ENCODE measurements around the gene VTA1.
"Not testable (repeated sequence)": the region's sequence is repeated elsewhere in the genome, so short reads cannot be mapped to it uniquely, and the experiment has no call there.

Gene VTA1

DNA sequence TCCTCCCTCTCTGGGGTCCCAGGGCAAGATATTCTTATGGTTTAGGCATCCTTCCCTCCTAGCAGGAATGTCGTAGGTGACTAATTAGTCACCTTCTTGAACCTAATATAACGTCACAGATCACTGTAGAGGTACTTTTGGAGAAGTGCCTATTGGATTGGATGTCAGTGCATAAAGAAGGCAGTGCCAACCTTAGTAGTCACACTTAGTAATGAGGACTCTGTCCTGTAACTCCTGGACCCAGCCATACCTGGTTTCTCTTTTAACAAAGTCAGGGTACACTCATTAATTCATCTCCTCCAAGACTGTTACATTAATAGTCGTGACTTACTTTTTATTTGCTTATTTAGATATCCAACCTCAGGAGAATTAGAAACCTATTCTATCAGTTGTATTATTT lies 20.0 kb downstream of the VTA1 start:
- Histone ChIP-seq H3K4me3 (no peak overlapping the region), H3K27ac (no peak overlapping the region)

DNA sequence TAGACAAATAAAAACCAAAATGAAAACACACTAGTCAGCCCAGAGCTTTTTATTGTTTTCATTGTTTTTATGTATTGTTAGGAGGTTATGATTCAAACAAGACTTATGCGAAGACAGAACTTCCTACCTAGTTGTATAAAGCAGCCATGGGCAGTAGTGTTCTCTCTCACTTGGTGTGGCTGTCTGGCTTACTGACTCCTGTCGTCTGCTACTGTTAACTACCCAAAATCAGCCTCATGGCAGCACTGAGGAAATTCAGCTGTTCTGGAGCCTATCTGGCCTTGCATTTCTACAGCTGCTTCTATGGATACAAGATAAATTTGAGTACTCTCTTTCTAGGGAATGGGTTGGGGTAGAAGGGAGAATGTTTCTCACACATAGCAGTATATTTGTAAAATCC lies 20.4 kb downstream of the VTA1 start:
- no peak overlapping the region for H3K27ac ChIP-seq
- H3K4me3 ChIP-seq, result no peak overlapping the region

DNA sequence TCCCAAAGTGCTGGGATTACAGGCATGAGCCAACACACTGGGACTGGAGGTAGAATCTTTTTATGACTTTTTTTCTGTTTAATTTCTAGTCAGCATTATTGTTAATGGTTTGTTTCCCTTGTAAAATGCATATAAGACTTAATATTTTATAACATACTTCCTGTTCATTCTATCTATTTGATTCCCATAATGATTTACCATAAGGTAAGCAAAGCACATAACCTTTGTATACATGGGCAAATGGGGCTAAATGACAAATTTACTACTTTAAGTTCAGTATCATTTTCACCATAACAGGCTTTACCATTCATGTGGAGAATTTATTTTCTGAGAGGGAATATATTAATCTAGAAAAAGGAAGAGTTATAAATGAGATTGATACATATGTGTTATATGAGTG lies 24.3 kb downstream of the VTA1 start:
- no peak overlapping the region for H3K4me3 ChIP-seq
- no peak overlapping the region for H3K27ac ChIP-seq

DNA sequence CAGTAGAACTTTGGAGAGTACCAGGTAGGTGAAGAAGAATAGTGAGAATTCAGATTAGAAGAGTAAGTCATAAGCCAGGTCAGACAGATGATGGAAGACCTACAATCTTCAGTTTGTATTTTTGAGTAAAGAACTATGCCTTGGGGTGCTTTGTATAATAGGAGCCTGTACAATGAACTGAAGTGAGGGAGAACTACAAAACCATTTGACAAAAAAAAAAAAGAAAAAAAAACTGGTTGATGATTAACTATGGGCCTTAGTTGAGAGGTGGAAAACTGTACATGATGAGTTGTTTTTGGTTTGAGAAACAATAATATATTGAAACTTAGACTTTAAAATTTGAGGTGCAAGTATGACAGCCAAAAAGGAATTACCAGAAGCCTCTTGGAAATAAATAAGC lies 25.7 kb downstream of the VTA1 start:
- no peak overlapping the region for H3K27ac ChIP-seq

DNA sequence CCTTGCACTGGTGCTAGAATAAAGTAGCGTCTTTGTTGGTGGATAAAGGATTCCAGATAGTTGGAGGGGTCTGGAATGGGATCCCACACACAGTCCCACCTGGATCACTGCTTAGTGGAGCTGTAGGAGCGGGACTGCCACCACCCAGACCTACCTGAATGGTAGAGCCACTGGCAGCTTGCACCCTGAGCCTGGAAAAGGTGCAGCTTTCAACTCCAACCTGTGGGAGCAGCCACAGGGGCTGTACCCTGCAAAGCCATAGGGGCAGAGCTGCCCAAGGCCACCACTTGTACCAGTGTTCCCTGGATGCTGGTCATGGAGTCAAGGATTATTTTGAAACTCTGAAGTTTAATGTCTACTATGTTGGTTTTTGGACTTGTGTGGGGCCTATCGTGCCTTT lies 26.9 kb downstream of the VTA1 start:
- no peak overlapping the region for H3K4me3 ChIP-seq
- H3K27ac ChIP-seq, result no peak overlapping the region

More for the DNA sequence above, 25.7 kb downstream of the VTA1 start:
- no peak overlapping the region for H3K4me3 ChIP-seq

DNA sequence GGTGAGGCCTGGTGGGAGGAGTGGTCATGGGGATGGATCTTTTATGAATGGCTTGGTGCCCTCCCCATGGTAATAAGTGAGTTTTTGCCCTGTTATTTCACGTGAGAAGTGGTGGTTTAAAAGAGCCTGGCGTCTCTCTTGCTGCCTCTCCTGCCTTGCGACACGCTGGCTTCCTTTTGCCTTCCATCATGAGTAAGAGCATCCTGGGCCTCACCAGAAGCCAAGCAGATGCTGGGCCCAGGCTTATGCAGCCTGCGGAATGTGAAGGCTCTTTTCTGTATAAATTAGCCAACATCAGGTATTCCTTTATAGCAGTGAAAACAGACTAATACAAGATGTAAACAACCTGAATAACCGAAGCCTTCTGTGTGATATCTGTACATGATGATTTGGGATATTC lies 27.6 kb downstream of the VTA1 start:
- Histone ChIP-seq H3K4me3 (no peak overlapping the region), H3K27ac (no peak overlapping the region)

DNA sequence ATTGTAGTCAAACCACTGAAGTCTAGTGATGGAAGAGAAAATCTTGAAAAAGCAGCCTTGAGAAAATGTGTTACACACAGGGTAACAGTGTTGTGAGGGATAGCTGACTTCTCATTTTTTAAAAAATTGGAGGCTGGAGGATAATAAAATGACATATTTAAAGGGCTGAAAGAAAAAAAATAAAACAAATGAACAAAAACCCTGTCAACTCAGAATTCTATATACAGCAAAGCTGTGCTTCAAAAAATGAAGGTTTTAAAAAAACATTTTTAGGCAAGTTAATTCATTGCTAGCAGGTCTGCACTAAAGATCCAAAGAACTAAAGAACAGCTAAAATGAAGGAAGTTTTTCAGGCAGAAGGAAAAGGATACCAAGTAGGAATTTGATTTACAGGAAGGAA lies 31.1 kb downstream of the VTA1 start:
- Histone ChIP-seq H3K4me3 (no peak overlapping the region), H3K27ac (no peak overlapping the region)

DNA sequence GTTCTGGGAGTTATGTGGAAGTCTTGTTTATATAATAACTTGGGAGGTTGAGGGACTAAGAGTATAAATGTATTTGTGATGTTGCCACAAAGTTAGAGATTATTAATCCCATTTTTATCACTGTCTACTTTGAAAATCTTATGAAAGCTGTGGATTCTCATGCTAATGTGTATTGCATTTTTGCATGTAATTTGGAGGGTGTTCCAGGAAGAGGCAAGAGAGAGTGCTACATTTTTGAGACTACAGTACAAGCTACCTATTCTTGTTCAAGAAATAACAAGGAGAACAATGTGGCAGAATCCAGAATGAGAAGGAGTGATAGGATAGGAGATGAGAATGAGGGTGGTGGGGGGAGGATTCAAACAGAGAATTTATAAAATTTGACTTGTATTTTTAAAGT lies 34.9 kb downstream of the VTA1 start:
- Histone ChIP-seq H3K4me3 (no peak overlapping the region), H3K27ac (no peak overlapping the region)

DNA sequence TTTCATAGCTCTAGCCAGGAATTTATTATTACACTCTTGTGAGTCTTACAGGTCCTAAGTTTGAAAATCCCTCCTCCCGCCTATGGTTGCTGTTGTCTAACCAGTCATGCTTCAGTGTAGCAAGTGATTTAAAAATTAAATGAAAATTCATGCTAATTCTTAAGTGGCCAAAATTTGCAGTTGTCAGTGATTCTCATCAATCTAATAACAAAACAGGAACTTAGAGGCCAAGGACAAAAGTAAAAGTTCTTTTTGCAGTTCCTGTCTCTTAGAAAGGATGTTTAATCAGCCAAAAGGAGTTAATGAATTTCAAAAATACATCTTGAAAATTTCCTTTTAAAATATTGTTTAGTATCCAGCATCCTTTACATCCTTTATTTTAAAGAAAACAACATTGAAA lies 36.3 kb downstream of the VTA1 start:
- no peak overlapping the region for H3K4me3 ChIP-seq
- no peak overlapping the region for H3K27ac ChIP-seq

DNA sequence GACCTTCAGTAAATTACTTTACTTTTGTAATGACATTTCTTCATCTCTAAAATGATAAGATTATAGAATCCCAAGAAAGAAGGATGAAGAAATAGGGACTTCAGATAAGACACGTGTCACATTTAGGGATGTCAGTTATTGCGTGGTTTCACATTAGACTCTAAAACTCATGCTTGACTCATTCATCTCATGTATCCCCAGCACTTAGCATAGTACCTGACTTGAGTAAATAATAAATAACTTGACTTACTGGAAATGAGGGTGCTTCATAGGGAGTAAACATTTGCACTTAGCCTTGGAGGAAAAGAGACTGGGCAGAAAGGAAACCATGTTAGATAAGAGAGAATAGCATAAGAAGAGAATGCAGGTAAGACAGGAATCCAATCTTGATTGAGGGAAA lies 37.2 kb downstream of the VTA1 start:
- no peak overlapping the region for H3K27ac ChIP-seq
- no peak overlapping the region for H3K4me3 ChIP-seq

DNA sequence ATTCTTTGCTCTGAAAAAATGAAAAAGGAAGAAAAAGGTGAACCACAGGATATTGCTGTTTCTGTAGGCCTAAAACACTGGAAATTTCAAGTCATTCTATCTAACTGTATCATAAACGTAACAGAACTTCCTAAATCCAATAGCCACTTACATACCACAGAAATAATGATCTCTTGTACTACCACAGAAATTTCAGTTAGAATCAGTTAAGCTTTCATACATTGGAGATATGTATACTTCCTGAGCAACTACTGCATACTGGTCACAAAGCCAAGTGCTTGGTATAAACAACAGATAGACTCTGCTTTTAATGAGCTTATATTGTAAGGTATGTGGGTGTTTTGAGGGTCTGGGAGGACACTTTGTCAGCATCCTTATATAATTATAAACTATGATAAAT lies 38.6 kb downstream of the VTA1 start:
- Histone ChIP-seq H3K4me3 (no peak overlapping the region), H3K27ac (no peak overlapping the region)

DNA sequence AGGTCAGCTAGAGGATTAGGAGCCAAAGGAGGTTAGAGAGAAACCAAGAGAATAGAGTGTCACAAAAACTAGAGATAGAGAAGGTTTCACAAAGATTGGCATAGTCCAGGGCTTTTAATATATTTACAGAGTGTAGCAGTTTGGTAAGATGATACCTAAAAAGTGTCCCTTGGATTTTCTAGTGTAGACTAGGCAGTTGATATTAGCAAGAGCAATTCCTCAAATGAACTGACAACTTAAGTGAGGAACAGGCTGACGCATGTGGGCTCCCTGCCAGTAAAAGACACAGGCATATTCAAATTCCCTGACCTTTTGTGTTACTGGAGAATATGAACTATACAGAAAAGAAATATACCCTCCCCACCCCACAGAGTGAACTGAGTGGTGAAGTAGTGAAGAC lies 40.1 kb downstream of the VTA1 start:
- Histone ChIP-seq H3K27ac (no peak overlapping the region), H3K4me3 (no peak overlapping the region)

DNA sequence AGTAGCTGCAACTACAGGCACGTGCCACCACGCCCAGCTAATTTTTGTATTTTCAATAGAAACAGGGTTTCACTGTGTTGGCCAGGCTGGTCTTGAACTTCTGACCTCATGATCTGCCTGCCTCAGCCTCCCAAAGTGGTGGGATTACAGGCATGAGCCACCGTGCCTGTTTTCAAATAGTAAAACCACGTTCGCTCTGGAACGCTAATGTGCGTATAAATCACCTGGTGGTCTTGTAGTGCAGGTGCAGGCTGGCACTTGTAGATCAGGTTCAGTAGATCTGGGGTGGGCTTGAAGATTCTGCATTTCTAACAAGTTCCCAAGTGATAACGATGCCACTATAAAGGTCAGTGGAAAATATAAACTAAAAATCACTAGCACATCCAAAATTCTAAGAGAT lies 41.3 kb downstream of the VTA1 start:
- not testable (repeated sequence) for H3K27ac ChIP-seq, H3K4me3 ChIP-seq

DNA sequence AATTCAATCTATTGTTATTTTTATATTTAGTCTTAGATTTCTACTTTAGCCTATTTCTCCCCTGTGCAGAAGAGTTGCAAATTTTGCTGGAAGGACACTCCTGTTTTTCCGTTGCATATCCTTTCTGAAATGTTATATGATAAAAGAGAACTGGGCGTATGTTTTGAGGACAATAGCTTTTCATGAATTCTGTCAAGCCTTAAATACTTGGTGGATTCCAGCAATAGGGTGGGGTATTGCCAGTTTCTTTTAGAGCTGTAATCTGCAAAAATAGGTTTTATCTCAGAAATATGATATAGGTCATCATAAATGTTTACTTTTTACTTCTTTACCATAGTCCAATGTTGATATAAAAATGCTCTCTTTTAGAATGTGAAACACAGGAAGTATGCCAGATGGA lies 42.0 kb downstream of the VTA1 start:
- no peak overlapping the region for H3K4me3 ChIP-seq
- no peak overlapping the region for H3K27ac ChIP-seq

DNA sequence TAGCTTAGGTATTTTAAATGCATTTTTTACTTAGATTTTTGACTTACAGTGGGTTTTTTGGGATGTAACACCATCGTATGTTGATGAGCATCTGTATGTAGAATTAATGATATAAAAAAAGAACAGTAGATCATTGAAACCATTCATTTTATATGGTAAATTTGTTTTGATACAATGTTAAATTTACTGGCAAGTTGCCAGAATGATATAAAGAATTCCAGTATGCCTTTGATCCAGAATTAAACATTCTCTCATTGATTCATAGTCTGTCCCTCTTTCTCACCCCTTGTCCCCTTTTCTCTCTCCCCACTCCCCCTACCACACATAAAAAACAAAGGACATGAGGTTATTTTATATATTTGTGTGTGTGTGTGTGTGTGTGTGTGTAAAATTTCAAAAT lies 45.3 kb downstream of the VTA1 start:
- H3K27ac ChIP-seq, result no peak overlapping the region
- H3K4me3 ChIP-seq, result no peak overlapping the region

DNA sequence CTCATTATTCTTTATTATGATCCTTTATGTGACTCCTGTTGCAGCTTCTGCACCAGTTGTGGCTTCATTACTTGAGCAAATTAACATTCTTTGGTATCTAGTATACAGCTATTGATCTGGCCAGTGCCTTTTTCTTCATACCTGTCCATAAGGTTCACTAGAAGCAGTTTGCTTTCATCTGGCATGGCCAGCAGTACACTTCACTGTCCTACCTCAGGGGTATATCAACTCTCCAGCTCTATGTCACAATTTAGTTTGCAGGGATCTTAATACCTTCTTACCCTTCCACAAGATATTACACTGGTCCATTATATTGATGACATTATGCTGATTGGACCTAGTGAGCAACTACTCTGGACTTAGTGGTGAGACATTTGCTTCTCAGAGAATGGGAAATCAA lies 46.6 kb downstream of the VTA1 start:
- no peak overlapping the region for H3K4me3 ChIP-seq
- H3K27ac ChIP-seq, result no peak overlapping the region

DNA sequence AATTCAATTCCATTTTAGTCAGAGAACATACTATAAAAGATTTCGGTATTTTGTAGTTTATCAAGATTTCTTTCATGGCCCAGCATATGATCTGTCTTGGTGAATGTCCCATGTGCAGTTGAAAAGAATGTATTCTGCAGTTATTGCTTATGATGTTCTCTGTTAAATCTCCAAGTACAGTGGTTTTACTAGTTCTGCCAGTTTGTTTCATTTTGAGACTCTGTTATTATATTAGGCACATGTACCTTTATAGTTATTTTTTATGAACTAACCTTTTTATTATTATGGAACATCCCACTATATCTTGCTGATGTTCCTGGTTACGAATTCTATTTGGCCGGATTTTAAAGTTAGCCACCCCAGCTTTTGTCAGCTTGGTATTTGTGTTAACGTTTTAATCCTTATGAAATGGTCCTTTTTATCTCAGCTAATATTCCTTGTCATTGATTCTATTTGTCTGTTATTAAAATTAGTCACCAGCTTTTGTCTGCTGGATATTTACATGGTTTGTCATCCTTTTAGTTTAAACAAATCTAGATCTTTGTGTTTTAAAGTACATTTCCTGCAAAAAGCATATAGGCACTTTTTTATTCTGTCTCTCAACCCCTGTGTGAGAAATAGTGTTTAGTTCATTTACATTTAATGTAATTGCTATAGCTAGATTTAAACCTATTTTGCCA lies 48.9 kb downstream of the VTA1 start:
- no peak overlapping the region for H3K4me3 ChIP-seq
- H3K27ac ChIP-seq, result no peak overlapping the region

DNA sequence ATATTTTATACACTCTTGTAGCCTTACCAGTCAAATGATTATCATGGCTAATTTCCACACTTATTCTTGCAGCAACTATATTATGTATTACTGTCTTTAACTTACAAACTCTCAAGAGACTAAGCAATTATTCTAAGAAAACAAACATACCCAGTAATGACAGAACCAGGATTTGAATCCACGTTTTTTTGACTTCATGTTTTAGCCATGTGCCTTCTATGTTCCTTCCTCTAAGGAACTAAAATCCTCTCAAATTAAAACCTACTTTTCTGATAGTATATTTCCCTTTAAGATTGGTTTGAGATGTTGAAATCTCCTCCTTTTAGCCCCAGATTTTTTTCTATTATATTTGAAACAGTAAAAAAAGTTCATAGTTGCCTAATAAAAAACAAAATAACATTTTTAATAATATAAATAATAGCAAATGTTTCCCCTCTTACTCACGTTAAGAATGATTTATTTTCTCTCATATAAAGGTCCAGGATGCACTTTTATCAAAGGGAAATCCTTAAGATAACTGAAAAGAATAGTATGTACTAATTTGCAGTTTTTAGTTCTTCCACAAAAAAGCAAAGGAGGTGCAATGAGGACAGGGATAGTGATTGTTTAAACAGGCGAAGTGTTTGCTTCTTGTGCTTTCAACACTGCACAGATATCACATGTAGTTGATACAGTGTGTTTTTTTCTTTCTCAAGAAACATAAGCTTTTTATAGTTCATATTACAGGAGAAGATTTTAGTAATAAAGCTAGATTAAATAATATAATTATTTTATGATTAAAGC lies 54.0 kb downstream of the VTA1 start:
- H3K4me3 ChIP-seq, result no peak overlapping the region
- H3K27ac ChIP-seq, result no peak overlapping the region

DNA sequence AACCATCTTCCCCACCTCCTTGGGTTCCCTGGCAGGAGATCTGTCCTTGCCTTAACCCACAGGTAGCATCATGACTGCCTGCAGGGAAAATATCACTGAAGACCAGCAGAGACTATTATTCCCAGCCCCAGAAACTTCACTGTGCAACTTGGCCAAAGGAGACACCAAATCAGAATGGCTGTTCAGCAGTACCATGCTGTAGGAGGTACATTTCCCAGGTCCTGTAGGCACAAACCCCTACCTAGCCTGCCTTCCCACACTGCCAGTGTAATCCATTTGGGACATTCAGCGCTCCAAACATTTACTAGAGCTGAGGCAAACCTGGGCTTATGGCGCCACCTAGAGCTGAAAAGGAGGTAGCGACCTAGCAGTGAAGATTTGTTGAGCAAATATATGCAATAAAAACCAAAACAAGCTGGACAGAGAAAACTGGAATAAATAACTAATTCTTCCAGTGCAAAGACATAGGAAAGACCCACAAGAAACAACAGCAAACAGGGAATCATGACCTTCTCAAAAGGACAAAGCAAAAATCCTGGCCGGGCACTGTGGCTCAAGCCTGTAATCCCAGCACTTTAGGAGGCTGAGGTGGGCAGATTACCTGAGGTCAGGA lies 60.3 kb downstream of the VTA1 start:
- Histone ChIP-seq H3K4me3 (no peak overlapping the region), H3K27ac (no peak overlapping the region)

DNA sequence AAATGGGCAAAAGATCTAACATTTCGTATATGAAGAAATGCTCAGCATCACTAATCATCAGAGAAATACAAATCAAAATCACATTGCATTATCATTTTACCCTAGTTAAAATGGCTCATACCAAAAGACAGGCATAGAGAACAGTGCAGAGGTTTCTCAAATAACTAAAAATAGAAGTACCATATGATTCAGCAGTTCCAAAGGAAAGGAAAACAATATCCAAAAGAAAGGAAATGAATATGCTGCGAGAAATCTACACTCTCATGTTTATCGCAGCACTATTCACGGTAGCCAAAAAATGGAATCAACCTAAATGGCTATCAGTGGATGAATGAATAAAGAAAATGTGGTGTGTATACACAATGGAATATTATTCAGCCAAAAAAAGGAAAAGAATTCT lies 63.5 kb downstream of the VTA1 start:
- Histone ChIP-seq H3K27ac (no peak overlapping the region), H3K4me3 (no peak overlapping the region)

DNA sequence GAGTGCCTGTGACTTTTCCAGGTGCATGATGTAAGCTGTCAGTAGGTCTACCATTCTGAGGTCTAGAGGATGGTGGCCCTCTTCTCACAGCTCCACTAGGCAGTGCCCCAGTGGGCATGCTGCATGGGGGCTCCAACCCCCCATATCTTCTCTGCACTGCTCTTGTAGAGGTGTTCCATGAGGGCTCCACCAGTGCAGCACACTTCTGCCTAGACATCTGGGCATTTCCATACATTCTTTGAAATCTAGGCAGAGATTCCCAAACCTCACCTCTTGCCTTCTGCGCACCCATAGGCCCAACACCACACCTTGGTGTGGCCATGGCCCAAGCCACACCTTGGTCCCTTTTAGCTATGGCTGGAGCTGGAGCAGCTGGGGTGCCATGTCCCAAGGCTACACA lies 66.3 kb downstream of the VTA1 start:
- H3K4me3 ChIP-seq, result no peak overlapping the region
- H3K27ac ChIP-seq, result no peak overlapping the region
